BE2C (cell line): Measurements from ENCODE around the gene DNAJB12.

ENCODE experiments used
- DNase-seq: peaks from one replicate; pipeline ENCODE4 v3.0.0-alpha.2; 2020
- H3K27me3 ChIP-seq: fragments of 250-450 bp; sonication (Bioruptor Pico); 2 replicates; pipeline ENCODE4 v1.5.1; 2020; ENCODE audit warnings: mild to moderate bottlenecking
- H3K36me3 ChIP-seq: fragments of 250-450 bp; sonication (Bioruptor Pico); 2 replicates; pipeline ENCODE4 v1.5.1; 2020; ENCODE audit warnings: mild to moderate bottlenecking
- H3K4me1 ChIP-seq: fragments of 250-450 bp; sonication (Bioruptor Pico); 2 replicates; pipeline ENCODE4 v1.5.1; 2020
- H3K4me3 ChIP-seq: 2 replicates; pipeline ENCODE4 v1.5.1; 2011; ENCODE audit warnings: low read depth, low read length
- H3K9me3 ChIP-seq: fragments of 250-450 bp; sonication (Bioruptor Pico); 2 replicates; pipeline ENCODE4 v1.5.1; 2020
- TF ChIP-seq, protein P1 (sequence below): IDR thresholded peaks from 2 replicates; pipeline ENCODE4 v1.5.1; 2012; ENCODE audit warnings: mild to moderate bottlenecking, low read depth, low read length

The DNAJB12 gene

DNA sequence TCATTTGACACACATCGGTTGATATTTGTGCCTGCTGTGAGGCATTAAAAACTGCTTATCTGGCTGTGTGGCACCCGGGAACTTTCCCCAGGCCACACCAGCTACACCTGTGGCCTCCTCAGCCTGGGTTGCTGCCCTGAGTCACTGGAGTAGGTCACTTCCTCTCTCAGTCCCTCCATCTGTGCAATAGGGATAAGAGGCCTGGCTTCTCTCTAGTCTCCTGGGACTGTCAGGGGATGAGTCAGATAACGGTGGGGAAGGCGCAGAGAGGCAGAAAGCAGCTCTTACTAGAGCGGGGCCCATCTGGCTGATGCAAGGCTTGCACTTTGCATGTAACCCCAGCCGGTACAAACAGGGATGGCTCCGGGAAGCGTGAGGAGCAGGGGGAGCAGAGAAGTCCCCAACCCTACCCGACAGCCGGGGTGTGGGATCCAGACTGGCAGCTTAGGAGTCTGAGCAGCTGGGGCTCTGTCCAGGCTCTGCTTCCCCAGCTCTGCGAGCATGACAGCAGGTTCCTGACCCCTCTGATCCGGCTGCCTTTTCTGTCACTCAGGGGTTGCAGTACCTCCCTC is 34.0 kb downstream of the DNAJB12 start:
- H3K4me1 ChIP-seq: peaks cover 40% of the 10 kb centered on the region
- peak overlapping the region; percentile 44 for H3K4me3 ChIP-seq
- H3K9me3 ChIP-seq: no peaks in the 10 kb centered on the region

DNA sequence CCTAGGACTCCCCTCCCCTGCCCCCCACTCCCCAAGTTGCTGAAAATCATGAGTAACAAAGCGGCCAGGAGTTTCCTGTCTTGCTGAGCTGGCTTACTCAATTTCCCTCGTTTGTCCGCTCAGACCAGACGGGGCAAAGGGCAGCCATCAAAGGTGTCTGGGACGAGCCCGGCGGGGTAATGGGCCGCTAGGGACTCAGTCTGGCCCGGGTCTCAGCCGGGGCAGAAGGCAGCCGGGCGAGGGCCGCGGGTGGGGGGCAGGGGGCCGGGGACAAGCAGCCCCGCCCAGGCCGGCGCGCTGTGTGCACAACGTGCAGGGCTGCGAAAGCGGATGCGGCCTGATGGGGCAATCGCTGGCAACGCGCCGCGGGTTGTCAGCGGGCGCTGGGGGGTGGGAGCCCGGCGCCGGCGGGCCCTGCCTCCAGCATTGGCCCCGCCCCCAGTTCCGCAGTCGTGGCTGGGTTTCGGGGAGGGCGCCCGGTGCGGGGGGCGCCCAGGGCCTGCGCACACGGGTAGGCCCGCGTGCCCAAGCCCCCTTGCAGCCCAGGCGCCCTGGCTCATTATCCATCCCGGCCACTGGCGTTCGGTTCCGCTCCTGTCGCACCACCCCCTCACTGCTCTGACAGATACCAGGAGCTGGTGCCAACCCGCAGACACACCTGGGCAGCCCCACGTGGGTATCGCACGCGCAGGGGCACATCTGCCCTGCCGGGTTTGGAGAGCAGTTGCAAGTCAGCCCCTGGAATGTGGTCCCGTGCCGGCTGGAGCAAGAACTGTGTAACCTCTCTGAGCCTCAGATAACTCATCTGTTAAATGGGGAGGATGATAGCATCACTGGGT is 35.1 kb downstream of the DNAJB12 start:
- Histone ChIP-seq H3K4me1 (peaks cover 40% of the 10 kb centered on the region), H3K36me3 (no peaks in the 10 kb centered on the region), H3K9me3 (no peaks in the 10 kb centered on the region), H3K4me3 (peak overlapping the region; percentile 34), H3K27me3 (no peaks in the 10 kb centered on the region)
- TF ChIP-seq, protein P1, sequence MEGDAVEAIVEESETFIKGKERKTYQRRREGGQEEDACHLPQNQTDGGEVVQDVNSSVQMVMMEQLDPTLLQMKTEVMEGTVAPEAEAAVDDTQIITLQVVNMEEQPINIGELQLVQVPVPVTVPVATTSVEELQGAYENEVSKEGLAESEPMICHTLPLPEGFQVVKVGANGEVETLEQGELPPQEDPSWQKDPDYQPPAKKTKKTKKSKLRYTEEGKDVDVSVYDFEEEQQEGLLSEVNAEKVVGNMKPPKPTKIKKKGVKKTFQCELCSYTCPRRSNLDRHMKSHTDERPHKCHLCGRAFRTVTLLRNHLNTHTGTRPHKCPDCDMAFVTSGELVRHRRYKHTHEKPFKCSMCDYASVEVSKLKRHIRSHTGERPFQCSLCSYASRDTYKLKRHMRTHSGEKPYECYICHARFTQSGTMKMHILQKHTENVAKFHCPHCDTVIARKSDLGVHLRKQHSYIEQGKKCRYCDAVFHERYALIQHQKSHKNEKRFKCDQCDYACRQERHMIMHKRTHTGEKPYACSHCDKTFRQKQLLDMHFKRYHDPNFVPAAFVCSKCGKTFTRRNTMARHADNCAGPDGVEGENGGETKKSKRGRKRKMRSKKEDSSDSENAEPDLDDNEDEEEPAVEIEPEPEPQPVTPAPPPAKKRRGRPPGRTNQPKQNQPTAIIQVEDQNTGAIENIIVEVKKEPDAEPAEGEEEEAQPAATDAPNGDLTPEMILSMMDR: no peak
- peak; percentile 91 for DNase-seq

More for the DNA sequence above, 34.0 kb downstream of the DNAJB12 start:
- TF ChIP-seq, protein P1: no peak
- H3K27me3 ChIP-seq: no peaks in the 10 kb centered on the region
- DNase-seq: peak; percentile 94
- H3K36me3 ChIP-seq: no peaks in the 10 kb centered on the region

DNA sequence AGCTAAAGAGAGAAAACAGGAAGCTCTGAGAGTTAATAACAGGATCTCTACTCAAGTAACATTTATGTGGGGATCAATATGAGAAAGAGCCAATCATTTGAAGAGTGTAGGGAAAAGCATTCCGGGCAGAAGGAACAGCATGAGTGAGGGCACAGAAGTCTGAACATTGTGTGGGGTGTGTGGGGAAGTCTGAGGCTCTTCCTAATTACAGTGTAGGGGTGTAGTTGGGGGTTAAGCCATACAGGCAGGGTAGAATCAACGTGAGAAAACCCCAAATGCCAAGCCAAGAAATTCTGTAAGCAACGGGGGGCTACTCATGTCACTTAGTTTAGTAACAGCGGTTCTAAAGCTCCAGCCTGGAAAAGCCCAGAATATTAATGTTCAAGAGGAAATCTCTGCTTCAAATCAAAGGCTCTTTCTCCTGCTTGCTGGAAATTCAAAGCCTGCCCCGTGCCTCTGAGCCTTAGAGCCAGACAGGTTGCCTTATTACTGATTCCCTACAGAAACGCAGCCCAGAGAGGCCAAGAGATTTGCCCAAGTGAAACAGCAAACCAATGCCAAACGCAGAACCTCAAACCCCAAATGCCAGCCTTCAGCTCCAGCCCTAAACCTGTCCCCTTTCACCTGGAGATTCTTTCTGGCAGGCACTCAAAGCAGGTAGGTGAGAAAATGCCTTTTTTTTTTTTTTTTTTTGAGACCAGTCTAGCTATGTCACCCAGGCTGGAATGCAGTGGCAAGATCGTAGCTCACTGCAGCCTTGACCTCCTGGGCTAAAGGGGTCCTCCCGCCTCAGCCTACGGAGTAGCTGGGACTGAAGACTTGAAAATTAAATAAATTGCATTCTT is 36.1 kb downstream of the DNAJB12 start:
- Histone ChIP-seq H3K9me3 (no peaks in the 10 kb centered on the region), H3K36me3 (no peaks in the 10 kb centered on the region), H3K27me3 (no peaks in the 10 kb centered on the region), H3K4me3 (peak overlapping the region; percentile 19; the same call in 1 of the 2 replicates), H3K4me1 (peaks cover 40% of the 10 kb centered on the region)
- no peak for DNase-seq
- TF ChIP-seq, protein P1: no peak

DNA sequence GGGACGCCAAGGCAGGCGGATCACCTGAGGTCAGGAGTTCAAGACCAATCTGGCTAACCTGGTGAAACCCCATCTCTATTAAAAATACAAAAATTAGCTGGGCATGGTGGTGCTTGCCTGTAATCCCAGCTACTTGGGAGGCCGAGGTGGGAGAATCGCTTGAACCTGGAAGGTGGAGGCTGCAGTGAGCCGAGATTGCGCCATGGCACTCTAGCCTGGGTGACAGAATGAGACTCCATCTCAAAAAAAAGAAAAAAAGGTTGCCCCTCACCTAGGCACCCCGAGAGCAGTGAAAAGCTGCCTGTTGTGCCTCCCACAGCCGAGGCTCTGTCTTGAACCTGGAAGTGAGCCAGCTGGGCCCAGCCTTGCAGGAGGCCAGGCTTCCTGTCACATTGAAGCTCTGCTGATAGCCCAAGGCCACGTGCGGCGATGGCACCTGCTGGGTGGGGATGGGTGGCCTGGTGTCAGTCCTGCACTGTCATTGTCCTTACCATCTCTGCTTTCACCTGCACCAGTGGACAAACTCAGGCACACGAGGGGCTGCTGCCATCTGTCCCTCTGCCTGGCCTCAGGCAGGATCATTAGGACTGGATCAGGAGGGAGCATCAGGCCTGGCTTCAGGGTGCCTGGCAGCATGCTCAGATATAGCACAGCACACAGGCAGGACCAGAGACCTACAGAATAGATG is 37.8 kb downstream of the DNAJB12 start:
- Histone ChIP-seq H3K4me3 (no peak overlapping the region), H3K36me3 (no peaks in the 10 kb centered on the region), H3K4me1 (peaks cover 30% of the 10 kb centered on the region), H3K9me3 (no peaks in the 10 kb centered on the region), H3K27me3 (no peaks in the 10 kb centered on the region)
- peak; percentile 95 for DNase-seq
- TF ChIP-seq, protein P1: no peak

DNA sequence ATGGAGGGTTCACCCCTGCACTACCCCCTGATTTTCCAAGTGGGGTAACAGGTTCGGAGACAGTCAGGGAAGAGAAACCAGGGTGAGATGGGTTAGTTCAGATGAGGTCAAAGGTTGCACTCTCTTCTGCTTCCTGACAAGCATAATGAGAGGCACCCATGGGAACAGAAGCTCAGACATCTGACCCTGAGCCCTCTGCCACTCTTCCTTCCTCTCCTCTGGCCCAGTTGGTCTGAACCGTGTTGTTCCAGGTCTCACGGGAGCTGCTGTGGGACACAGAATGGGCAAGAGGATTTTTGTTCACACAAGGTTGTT is 38.4 kb downstream of the DNAJB12 start:
- Histone ChIP-seq H3K4me3 (no peak overlapping the region), H3K27me3 (no peaks in the 10 kb centered on the region), H3K4me1 (peaks cover 25% of the 10 kb centered on the region), H3K36me3 (no peaks in the 10 kb centered on the region), H3K9me3 (no peaks in the 10 kb centered on the region)
- no peak for DNase-seq
- TF ChIP-seq, protein P1: no peak
